DMS114 treated with DMSO at 0.1 percent for 48 hours (cell line): ENCODE data around the gene ABCC4.

ENCODE experiments used
- DNase-seq: peaks from one replicate; lab custom pipeline; 2025; ENCODE audit not compliant: unreplicated experiment; lab: John Stamatoyannopoulos, UW

ABCC4 gene

GRCh38 chr13:95060014-95060519 lies 241.2 kb downstream of the ABCC4 start:
- DNase-seq, result no peak

- no peak for DNase-seq
These were observed 241.9 kb downstream of the ABCC4 start for GRCh38 chr13:95059306-95059705.

GRCh38 chr13:95058680-95059079 lies 242.6 kb downstream of the ABCC4 start:
- no peak for DNase-seq

- no peak for DNase-seq
These were observed 245.0 kb downstream of the ABCC4 start for GRCh38 chr13:95056266-95056665.

- DNase-seq, result no peak
These were observed 250.2 kb downstream of the ABCC4 start for GRCh38 chr13:95050800-95051615.

- no peak for DNase-seq
These were observed 251.5 kb downstream of the ABCC4 start for GRCh38 chr13:95049772-95050171.

GRCh38 chr13:95044452-95045205 lies 256.6 kb downstream of the ABCC4 start:
- DNase-seq, result no peak

- DNase-seq, result no peak
These were observed 261.8 kb downstream of the ABCC4 start for GRCh38 chr13:95039415-95039814.

- no peak for DNase-seq
These were observed 262.3 kb downstream of the ABCC4 start for GRCh38 chr13:95038949-95039348.

GRCh38 chr13:95035311-95036109 lies 265.7 kb downstream of the ABCC4 start:
- no peak for DNase-seq

- DNase-seq, result no peak
These were observed 267.4 kb downstream of the ABCC4 start for GRCh38 chr13:95033890-95034289.

- no peak for DNase-seq
These were observed 269.1 kb downstream of the ABCC4 start for GRCh38 chr13:95032121-95032520.

GRCh38 chr13:95030821-95031343 lies 270.4 kb downstream of the ABCC4 start:
- no peak for DNase-seq

GRCh38 chr13:95027638-95028037 lies 273.6 kb downstream of the ABCC4 start:
- no peak for DNase-seq

- DNase-seq, result no peak
These were observed 276.1 kb downstream of the ABCC4 start for GRCh38 chr13:95025116-95025515.

GRCh38 chr13:95023405-95023804 lies 277.8 kb downstream of the ABCC4 start:
- no peak for DNase-seq

- DNase-seq, result no peak
These were observed 280.8 kb downstream of the ABCC4 start for GRCh38 chr13:95020298-95020987.

GRCh38 chr13:95019886-95020285 lies 281.4 kb downstream of the ABCC4 start:
- no peak for DNase-seq

GRCh38 chr13:95007322-95007721 lies 293.9 kb downstream of the ABCC4 start:
- no peak for DNase-seq

- DNase-seq, result no peak
These were observed 296.0 kb downstream of the ABCC4 start for GRCh38 chr13:95005300-95005699.
